ENCODE data around the gene KLHL29. TPM values are rescaled to one million over a fixed set of nuclear protein-coding genes. Genes with fewer than 3 reads are reported as not detected.

KLHL29 gene
- total RNA-seq, 1 donor from 2014 or later = 16.3 TPM

GRCh38 chr2:23385351-23385747 is 370 bp downstream of the KLHL29 start:
- Histone ChIP-seq H3K36me3 (no peaks in the 10 kb centered on the region), H3K4me1 (peaks cover 0 to 2% of the 10 kb centered on the region in 2 donors), H3K4me3 (peak overlapping the region; percentile 79 to 86), H3K9me3 (no peaks in the 10 kb centered on the region), H3K27ac (peak overlapping the region; percentile 80 to 87), H3K27me3 (no peaks in the 10 kb centered on the region)
- peak in 1 of 2 donors; percentile 70 for DNase-seq (ENCODE audit: low spot score in 2 of 2)
- intact Hi-C loops (cut with DNase I) = loop anchor here (1.0 to 10.0 kb wide), 5 partner anchors 26 to 539 kb away; partner anchors contain the start of gene ATAD2B
- TF ChIP-seq CTCF (IDR thresholded peaks at IDR 0.05) = no peak

- Histone ChIP-seq H3K4me3 (peak overlapping the region; percentile 79 to 86), H3K4me1 (peaks cover 0 to 1% of the 10 kb centered on the region in 2 donors), H3K9me3 (no peaks in the 10 kb centered on the region), H3K27ac (peak overlapping the region; percentile 80 to 87), H3K36me3 (no peaks in the 10 kb centered on the region), H3K27me3 (no peaks in the 10 kb centered on the region)
- intact Hi-C loops (cut with DNase I) = loop anchor here (1.0 to 10.0 kb wide), 6 partner anchors 25 to 539 kb away; partner anchors contain the start of gene ATAD2B
- TF ChIP-seq CTCF (IDR thresholded peaks at IDR 0.05) = no peak
- no peak for DNase-seq (ENCODE audit: low spot score in 2 of 2)
Measured at GRCh38 chr2:23385748-23386338, 864 bp downstream of the KLHL29 start.

GRCh38 chr2:23386339-23387220 is 1.6 kb downstream of the KLHL29 start:
- intact Hi-C loops (cut with DNase I) = loop anchor here (2.0 to 10.0 kb wide), 4 partner anchors 96 to 538 kb away; partner anchors contain the start of gene ATAD2B
- Histone ChIP-seq H3K4me3 (peak overlapping the region; percentile 79 to 86), H3K36me3 (no peaks in the 10 kb centered on the region), H3K9me3 (no peaks in the 10 kb centered on the region), H3K27me3 (no peaks in the 10 kb centered on the region), H3K4me1 (no peaks in the 10 kb centered on the region), H3K27ac (peak overlapping the region; percentile 80 to 87)
- DNase-seq (ENCODE audit: low spot score in 2 of 2) = no peak
- no peak for TF ChIP-seq CTCF (IDR thresholded peaks at IDR 0.05)

- Histone ChIP-seq H3K9me3 (no peaks in the 10 kb centered on the region), H3K27ac (no peak overlapping the region), H3K4me3 (peak overlapping the region; percentile 79 to 86), H3K36me3 (no peaks in the 10 kb centered on the region), H3K27me3 (no peaks in the 10 kb centered on the region), H3K4me1 (no peaks in the 10 kb centered on the region)
- intact Hi-C loops (cut with DNase I) = loop anchor here (2.0 to 10.0 kb wide), 4 partner anchors 95 to 538 kb away; partner anchors contain the start of gene ATAD2B
- no peak for TF ChIP-seq CTCF (IDR thresholded peaks at IDR 0.05)
- no peak for DNase-seq (ENCODE audit: low spot score in 2 of 2)
Measured at GRCh38 chr2:23387221-23387550, 2.2 kb downstream of the KLHL29 start.

- Histone ChIP-seq H3K27ac (no peak overlapping the region), H3K4me3 (no peak overlapping the region), H3K9me3 (no peaks in the 10 kb centered on the region), H3K4me1 (no peaks in the 10 kb centered on the region), H3K27me3 (no peaks in the 10 kb centered on the region), H3K36me3 (no peaks in the 10 kb centered on the region)
- DNase-seq (ENCODE audit: low spot score in 2 of 2) = no peak
- TF ChIP-seq CTCF (IDR thresholded peaks at IDR 0.05) = no peak
- intact Hi-C loops (cut with DNase I) = loop anchor here (2.0 to 10.0 kb wide), 4 partner anchors 94 to 537 kb away; partner anchors contain the start of gene ATAD2B
Measured at GRCh38 chr2:23387845-23388244, 2.9 kb downstream of the KLHL29 start.
